NCI-H1048 (cell line): ENCODE measurements around the gene TMEM221.

Experiments
- DNase-seq: peaks from one replicate; lab custom pipeline; 2025; lab: John Stamatoyannopoulos, UW

The TMEM221 gene

DNA sequence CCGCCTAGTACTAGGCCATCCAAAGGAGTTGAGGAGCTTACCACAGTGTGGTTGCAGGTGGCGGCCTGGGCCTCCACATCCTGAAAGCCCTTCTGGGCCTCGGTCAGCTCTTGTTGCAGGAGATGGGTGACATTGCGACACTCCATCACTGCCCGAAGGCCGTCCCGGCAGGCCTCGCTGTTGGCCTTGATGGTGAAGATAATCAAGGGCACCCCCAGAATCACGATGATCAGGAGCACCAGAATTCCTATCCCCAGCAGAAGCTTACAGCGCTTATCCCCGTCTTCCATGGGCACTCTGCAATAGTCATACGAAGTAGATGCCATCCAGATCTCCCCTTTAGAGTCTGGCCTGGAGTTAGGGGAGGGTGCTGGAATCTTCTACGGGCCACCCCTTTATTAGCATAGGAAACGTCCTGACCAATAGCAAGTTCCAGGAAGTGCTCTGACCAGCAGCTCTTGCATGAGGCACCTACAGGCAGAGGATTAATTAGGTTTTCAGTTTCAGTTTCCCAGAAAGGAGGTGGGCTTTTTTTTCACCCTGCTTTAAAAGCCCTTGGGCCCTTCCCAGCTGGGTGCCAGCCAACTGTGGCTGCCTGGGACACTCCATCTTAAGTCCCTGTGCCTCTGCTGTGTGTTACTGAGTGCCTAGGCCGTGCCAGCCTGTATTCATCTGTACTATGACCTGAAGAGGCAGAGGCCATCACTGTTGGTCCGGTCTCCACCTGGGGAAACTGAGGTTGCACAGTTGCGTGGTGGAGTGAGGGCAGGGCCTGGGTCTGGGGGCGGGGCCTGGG lies 43.0 kb downstream of the TMEM221 start, which contains the start of gene BST2:
Gene BST2, minus strand, starts transcription at position 381 of the 796 bp plus-strand sequence. Its CDS starts 55 bp downstream, at position 326.
- no peak for DNase-seq

- no peak for DNase-seq
Observed at GRCh38 chr19:17404621-17405249, 43.7 kb downstream of the TMEM221 start.

DNA sequence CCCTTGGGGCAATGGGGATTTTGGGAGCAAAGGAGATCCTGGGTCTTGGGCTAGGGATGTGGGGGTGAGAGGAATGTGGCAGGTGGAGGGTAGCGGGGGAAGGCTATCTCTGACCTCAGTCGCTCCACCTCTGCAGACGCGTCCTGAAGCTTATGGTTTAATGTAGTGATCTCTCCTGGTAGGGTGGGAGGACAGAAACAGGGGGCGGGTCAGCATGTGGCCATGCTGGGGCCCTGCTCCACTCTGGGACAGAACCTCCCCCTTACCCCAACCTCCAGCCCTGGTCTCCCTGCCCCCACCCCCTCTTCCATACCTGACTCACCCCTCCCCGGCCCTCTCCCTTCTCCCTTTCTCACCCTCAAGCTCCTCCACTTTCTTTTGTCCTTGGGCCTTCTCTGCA lies 44.5 kb downstream of the TMEM221 start:
- DNase-seq = no peak

DNA sequence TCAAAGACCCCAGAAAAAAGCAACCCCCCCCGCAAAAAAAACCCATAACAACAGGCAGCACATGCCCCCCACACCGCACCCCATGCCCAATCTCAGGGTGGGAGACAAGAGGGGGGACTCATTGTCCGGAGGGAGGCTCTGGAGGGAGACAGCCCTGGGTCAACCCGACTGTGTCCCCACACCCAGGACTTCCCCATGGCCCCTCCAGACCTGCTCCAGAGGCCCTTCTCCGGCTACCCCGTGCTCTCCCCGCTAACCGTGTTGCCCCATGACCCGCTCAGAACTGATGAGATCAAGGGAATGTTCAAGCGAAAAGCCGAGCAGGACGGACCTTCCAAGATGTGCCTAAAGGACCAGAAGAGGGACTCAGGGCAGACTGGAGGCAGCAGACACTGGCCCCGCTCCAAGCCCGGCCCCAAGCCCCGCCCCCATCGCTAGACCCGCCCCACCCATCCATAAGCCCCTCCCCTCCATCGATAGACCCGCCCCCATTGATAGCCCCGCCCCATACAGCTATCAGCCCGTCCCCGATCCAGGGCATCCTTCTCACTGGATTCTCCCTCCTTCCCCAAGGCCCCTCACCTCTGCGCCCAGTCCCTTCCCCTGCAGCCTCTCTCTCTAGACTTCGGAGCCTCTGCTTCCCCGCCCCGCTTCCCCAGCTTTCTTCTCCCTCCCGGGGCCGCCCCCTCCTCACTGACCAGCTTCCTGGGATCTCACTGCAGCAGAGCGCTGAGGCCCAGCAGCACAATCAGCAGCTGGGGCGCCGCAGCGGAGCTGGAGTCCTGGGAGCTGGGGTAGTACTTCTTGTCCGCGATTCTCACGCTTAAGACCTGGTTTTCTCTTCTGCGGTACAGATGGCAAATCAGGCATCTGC lies 45.2 kb downstream of the TMEM221 start:
- no peak for DNase-seq

DNA sequence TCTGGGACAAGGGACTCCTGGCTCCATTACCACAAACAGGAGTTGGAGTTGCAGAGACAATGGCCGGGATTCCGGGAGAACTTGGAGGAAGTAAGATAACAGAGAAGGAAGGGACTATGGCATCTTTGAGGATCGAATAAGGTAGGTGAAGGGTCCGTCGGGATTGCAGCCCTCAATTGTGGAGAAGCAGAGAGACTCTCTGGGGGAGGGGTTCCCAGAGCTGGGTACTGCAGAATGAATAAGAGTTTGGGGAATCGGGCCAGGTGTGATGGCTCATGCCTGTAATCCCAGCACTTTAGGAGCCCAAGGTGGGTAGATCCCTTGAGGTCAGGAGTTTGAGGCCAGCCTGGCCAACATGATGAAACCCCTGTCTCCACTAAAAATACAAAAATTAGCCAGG lies 46.8 kb downstream of the TMEM221 start:
- DNase-seq = no peak

DNA sequence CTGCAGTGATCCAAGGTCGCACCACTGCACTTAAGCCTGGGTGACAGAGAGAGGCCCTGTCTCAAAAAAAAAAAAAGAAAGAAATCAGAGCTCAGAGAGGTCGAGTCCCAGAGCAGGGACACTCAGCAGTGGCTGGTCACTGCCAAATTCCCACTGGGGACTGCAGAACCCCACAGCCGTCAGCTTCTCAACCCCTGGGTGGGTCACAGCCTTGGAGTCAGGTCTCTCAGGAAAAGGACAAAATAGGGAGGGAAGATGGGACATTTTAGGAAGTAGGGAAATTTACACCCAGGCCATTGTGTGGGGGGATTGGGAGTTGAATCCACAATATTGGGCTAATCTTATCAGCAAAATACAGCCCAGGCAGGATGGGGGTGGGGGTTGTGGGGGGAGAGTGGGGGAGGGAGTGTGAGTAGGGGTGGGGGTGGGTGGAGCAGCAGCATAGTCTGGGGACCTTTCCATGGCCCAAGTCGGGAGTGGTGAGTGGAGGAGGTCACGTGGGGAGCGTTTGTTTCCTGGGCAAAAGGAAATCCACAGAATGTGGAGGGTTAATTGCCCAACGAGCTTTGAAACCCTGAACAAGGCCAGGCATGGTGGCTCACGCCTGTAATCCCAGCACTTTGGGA lies 49.5 kb downstream of the TMEM221 start:
- DNase-seq = no peak

DNA sequence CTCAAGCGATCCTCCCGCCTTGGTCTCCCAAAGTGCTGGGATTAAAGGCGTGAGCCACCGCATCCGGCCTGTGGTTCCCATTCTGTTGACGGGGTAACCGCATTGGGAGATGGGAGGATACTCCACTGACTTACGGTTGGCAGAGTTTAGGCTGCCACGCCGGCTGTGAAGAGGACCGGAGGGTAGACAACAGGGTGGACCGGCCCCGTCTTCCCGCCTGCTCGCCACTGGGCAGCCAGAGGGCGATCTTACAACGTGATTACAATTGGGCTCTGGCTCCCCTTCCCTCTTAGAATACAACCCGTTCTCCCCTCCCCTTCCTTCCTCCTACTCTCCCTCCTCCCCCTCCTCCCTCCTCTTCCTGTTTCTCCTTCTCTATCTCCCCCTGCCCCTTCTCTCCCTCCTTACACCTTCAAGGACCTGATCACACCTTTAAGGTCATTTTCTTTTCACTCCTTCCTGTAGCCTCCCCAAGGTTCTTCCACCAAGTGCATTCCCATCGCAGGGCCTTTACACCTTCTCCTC lies 53.5 kb downstream of the TMEM221 start:
- DNase-seq = no peak

- no peak for DNase-seq
Observed at GRCh38 chr19:17393914-17394313, 54.6 kb downstream of the TMEM221 start, which contains the start of gene CCDC194. Gene CCDC194, minus strand, starts transcription at chr19:17394196. Its CDS starts 38 bp downstream, at chr19:17394158.

GRCh38 chr19:17393002-17393401 lies 55.5 kb downstream of the TMEM221 start:
- DNase-seq = no peak

GRCh38 chr19:17391371-17392151 lies 56.9 kb downstream of the TMEM221 start:
- DNase-seq = no peak

DNA sequence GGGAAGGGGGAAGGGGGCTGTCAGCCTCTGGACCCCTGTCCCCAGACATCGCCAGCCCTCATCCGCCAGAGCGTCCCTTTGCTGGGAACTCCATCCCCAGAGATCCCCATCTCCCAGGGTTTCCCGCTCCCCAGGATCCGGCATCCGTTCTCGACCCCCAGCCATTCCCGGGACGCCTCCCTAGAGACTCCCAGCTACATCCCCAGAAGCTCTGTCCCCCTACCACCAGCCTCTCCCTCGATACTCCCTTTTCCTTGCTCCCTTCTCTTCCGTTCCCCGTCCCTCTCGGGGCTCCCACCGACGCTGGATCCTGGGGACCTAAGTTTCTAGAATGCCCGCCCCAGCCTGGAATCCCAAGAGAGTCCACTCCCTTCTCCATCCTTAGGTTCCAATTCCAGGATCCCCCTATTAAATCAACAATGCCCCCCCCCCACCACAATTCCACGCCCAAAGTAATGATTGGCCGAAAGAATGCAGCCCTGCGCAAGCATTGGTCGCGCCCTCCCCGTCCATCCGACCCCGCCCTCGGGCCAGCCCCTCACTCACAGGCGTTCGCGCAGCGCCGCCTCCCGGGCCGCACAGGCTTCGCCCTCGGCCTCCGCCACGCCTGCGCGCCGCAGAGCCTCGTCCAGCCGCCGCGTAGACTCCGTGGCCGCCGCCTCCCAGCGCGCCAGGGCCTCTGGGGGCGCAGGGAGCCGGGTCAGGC lies 57.6 kb downstream of the TMEM221 start:
- peak; percentile 84 for DNase-seq

DNA sequence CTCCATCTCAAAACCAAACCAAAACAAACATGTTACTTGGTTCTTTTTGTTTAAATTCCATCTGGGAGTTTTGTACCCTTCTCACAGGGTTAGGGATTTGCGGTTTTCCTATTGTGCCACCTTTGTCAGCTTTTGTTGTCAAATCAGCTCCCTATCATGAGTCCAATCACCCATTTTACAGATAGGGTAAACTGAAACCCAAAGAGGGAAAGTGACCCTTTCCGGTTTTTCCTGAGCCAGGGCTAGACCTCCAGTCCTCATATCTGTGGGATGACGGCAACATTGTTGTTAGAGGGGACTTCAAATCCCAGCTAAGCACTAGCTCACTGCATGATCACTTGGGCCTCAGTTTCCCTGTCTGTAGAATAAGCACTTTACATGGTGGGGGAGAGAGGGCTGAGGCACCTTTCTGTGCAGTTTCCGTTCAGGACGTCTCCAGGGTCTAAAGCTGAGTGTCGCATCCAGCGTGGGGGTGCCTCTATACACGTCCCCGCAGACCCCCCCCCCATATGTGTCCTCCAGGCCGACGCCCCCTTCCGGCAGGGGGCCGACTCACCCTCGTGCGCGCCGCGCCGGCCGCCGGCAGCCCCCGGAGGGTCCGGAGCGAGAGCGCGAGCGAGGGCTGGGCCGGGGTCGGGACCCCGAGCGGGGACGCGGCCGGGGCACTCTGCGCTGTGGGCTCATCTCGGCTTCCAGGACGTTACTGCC lies 58.4 kb downstream of the TMEM221 start:
- DNase-seq = no peak

DNA sequence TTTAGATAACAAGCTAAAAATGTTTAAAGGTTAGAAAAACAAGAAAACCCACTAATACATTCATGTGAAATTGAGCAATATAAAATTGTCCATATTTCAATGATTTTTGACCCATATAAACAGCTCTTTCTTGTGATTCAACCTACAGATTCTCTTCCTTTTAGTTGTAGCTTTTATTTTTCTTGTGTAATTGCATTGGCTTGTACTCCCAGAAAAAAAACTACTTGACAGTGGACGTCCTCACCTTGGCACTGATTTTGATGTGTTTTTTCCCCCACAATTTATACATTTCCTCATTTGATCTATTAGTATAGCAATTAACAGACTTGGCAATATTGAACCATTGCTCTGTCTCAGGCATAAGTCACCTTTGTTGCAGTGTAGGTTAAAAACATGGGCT lies 59.2 kb downstream of the TMEM221 start:
- no peak for DNase-seq

- no peak for DNase-seq
Observed at GRCh38 chr19:17385878-17386611, 62.4 kb downstream of the TMEM221 start.
